HG03066 (cell line): ENCODE data around the gene GDI2.
"Not testable (repeated sequence)": the region's sequence is repeated elsewhere in the genome, so short reads cannot be mapped to it uniquely, and the experiment has no call there.

Experiments
- ATAC-seq: cut with Tn5 transposase; IDR thresholded peaks from one replicate; pipeline ENCODE4 v1.9.1; 2021; ENCODE audit warnings: low read depth; ENCODE audit not compliant: unreplicated experiment

The GDI2 gene

GRCh38 chr10:5794236-5794635 lies 19.0 kb downstream of the GDI2 start:
- no peak for ATAC-seq

- no peak for ATAC-seq
Observed at GRCh38 chr10:5789626-5790025, 23.6 kb downstream of the GDI2 start.

- ATAC-seq = no peak
Observed at GRCh38 chr10:5788969-5789368, 24.3 kb downstream of the GDI2 start.

DNA sequence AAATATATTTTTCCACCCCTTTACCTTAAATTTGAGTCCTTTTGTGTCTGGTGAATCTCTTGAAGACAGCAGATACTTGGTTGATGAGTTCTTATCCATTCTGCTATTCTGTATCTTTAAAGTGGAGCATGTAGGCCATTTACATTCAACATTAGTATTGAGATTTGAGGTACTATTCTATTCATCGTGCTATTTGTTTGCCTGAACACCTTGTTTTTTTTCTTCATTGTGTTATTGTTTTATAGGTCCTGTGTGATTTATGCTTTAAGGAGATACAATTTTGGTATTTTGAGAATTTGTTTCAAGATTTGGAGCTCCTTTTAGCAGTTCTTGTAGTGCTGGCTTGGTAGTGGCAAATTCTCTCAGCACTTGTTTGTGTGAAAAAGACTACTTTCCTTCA lies 29.9 kb downstream of the GDI2 start:
- ATAC-seq = no peak

- ATAC-seq = no peak
Observed at GRCh38 chr10:5782174-5782573, 31.1 kb downstream of the GDI2 start.

GRCh38 chr10:5779730-5780129 lies 33.5 kb downstream of the GDI2 start:
- no peak for ATAC-seq

GRCh38 chr10:5777758-5778157 lies 35.5 kb downstream of the GDI2 start:
- not testable (repeated sequence) for ATAC-seq

DNA sequence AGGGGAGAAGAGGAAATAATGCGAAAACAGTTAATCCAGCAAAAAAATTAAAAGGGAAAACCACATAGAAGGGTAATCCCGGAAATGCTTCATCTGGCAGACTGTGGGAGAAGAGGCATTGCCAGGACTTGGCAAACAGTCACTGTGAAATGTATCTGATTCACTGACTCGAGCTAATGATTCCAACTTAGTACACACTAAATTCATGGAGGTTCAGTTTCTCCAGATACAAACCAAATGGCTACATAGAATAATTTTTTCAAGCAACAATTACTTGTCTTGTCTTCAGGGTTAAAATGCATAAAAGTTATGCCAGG lies 36.4 kb downstream of the GDI2 start:
- ATAC-seq = no peak

- ATAC-seq = no peak
Observed at GRCh38 chr10:5776136-5776880, 36.9 kb downstream of the GDI2 start.

DNA sequence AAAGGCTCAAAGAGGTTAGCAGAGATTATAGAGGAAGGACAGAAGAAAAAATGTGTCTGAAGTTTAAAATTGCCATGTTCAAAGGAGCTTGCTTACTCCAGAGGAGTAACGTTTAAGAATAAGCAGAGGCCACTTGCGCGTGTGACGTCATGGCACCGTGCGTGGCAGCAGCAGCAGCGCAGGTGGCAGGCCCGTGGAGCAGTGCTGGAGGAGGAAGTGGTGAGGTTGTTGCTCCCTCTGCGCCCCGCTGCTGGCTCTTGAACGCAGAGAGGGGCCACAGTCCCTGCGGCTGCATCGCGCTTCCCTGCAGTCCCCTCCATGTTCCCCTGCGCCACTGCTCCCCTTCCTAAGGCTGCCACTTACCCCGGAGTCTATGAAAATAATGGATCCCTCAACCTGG lies 37.5 kb downstream of the GDI2 start:
- no peak for ATAC-seq

GRCh38 chr10:5774987-5775620 lies 38.1 kb downstream of the GDI2 start:
- ATAC-seq = no peak

GRCh38 chr10:5766189-5766588 lies 47.0 kb downstream of the GDI2 start:
- ATAC-seq = no peak

- no peak for ATAC-seq
Observed at GRCh38 chr10:5765617-5766016, 47.6 kb downstream of the GDI2 start.

DNA sequence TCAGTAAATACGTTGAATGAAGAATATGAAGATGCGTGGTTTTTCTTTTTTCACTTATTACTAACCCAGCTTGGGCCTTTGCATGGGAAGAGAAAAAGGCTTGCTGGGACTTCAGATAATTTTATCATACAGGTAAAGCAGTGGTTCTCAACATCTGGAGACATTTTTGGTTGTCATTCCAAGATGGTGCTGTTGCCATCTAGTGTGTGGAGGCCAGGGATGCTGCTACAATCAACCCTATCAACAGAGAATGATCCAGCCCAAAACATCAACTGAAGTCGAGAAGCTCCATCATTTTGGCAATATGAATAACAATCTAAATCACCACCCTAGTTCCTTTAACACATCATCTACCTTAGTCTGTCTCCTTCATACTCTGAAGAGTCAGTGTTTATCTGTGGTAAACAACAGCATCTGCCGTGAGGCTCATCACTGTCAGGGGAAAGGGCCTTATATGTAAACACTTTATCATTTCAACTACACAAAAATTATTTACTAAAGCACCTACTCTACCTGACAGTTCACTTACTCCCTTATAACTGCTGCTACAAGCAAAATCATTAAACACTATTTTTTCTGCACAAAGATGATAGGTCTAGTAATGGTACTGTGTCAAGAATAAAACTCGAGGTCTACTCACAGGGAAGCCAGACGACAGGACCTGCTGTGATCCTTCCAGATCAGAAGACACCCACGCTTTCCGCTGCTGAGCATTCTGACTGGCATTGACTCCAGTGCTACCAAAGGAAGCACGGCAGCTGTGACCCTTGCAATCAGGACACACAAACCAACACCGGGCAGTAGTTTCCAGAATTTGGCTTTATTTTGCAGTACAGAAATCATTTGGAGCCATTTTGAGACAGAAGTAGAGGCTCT lies 48.6 kb downstream of the GDI2 start:
- ATAC-seq = no peak

- no peak for ATAC-seq
Observed at GRCh38 chr10:5762531-5762930, 50.7 kb downstream of the GDI2 start.

DNA sequence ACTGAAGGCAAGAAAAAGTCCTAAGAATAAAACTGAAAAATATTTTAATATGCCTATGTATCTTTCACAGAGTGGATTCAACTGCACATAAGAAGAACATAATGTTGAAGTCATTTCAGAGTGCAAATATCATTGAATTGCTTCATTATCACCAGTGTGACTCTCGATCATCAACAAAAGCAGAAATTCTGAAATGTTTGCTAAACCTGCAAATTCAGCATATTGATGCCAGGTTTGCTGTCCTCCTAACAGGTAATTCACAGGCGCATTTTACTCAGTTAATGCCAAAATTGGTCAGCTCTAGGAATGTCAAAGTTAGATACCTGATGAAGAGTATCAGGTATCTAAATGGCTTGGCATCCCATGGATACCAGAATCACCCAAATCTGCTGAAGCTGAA lies 52.0 kb downstream of the GDI2 start:
- no peak for ATAC-seq

DNA sequence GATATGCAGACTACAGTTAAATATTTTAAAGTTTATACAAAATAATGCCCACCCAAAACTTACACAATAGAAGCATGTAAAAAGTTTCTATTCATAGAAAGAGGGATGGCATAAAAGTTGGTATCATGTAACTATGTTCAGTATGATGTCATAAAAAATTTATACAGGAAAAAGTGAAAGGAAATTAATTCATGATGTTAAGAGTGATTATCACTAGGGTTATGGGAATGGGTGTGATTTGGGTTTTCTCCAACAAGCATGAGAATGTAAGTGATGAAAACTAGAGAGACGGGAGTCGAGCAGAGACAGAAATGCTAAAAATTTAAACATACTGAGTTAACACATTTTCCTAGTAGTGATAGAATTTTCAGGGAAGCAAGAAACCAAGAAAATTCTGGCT lies 52.7 kb downstream of the GDI2 start:
- no peak for ATAC-seq

DNA sequence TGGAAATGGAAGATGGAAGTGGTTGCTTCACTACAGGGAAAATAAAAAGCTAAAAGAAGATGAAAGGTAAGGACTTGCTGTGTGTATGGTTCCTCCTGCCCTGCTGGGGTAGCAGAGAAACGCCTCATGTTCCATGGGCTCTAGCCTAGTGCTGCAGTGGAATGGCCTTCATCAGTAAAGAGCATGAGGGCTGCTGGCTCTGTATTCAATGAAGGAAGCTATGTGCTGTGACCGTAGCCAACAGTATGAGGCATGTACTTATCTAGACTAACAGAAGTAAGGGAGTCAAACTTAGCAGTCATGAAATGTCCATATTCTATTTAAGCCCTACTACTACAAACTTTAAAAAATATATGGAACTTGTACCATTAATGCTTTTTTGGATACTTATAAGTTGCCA lies 54.3 kb downstream of the GDI2 start:
- ATAC-seq = no peak

- ATAC-seq = no peak
Observed at GRCh38 chr10:5757766-5758517, 55.3 kb downstream of the GDI2 start.

DNA sequence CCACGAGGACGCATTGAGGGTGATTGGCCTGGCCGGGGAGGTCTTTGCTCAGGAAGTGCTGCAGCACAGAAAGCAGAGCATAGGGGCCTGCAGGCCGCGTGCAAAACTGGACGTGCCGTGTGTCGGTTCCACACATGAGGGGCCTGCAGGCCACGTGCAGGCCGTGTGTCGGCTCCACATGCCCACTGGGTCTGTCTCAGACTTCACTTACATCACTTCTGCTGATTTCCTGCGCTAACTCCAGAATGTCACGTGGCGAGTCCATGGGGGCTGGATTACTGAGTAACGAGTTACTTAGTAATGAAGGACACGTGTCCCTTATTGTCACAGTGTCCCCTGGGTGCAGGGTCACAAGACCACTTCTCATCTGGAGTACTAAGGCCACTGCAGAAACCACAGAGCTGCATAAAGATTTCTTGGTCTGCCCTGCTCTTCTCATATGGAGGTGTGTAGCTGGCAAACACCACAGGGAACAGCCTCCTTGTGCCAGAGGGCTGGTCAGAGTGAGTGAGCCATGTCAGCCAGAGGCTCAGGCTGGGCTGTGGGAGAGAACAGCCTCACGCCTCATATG lies 60.8 kb downstream of the GDI2 start:
- ATAC-seq = no peak
